OCI-LY7 (cell line): Measurements from ENCODE around the gene EYS.

Experiments
- EZH2phosphoT487 ChIP-seq: fragments of 200-600 bp; sonication (generic); IDR thresholded peaks from 2 replicates; pipeline ENCODE4 v1.6.1; 2018; ENCODE audit warnings: low read depth, borderline replicate concordance, mild to moderate bottlenecking, mixed run types, antibody characterized with exemption, low read length, moderate library complexity, mixed read lengths
- TF ChIP-seq, protein P1 (sequence below): fragments of 200-600 bp; sonication (generic); conservative IDR thresholded peaks from 2 replicates; pipeline ENCODE4 v1.5.1; 2014; ENCODE audit warnings: mild to moderate bottlenecking, antibody characterized with exemption, low read length, moderate library complexity, mixed read lengths

DNA sequence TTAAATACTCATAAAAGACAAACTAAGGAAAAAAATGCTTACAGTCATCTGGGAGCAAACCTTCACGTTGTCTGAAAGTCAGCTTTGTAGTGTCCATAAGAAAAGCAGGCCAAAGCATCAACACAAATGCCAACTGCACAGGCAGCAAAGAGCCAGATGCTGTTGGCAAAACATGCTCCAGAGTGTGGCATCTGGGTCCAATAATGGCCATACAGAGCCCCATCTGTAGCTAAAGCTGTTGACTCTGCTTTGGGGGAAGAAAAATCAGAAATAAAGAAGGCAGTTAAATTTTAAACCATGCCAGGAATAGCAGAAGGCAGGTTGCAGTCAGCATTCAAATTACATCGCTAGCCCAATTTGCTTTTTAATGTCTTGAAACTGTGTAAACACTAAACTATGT, 776.3 kb downstream of the EYS start:
- TF ChIP-seq, protein P1, sequence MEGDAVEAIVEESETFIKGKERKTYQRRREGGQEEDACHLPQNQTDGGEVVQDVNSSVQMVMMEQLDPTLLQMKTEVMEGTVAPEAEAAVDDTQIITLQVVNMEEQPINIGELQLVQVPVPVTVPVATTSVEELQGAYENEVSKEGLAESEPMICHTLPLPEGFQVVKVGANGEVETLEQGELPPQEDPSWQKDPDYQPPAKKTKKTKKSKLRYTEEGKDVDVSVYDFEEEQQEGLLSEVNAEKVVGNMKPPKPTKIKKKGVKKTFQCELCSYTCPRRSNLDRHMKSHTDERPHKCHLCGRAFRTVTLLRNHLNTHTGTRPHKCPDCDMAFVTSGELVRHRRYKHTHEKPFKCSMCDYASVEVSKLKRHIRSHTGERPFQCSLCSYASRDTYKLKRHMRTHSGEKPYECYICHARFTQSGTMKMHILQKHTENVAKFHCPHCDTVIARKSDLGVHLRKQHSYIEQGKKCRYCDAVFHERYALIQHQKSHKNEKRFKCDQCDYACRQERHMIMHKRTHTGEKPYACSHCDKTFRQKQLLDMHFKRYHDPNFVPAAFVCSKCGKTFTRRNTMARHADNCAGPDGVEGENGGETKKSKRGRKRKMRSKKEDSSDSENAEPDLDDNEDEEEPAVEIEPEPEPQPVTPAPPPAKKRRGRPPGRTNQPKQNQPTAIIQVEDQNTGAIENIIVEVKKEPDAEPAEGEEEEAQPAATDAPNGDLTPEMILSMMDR = no peak
- TF ChIP-seq EZH2phosphoT487 = no peak
